DOHH2 (cell line): ENCODE data around the gene RANGAP1.

Experiments used
- H3F3A ChIP-seq: fragments of 200-600 bp; sonication (generic), shearing (Covaris generic); 2 replicates; pipeline ENCODE4 v1.6.0; 2016; ENCODE audit warnings: antibody characterized with exemption, mild to moderate bottlenecking; ENCODE audit not compliant: control insufficient read depth, insufficient read depth
- H3K27ac ChIP-seq: fragments of 200-600 bp; sonication (generic); 2 replicates; pipeline ENCODE4 v1.5.1; 2014; ENCODE audit warnings: low read depth, mild to moderate bottlenecking, low read length, moderate library complexity
- H3K27me3 ChIP-seq: fragments of 200-600 bp; sonication (generic); 2 replicates; pipeline ENCODE4 v1.6.1; 2014; ENCODE audit warnings: mild to moderate bottlenecking, low read length, mixed read lengths; ENCODE audit not compliant: control insufficient read depth
- H3K36me3 ChIP-seq: fragments of 200-600 bp; sonication (generic); 2 replicates; pipeline ENCODE4 v1.6.1; 2014; ENCODE audit warnings: mild to moderate bottlenecking, low read length, moderate library complexity, mixed read lengths; ENCODE audit not compliant: control insufficient read depth
- H3K4me1 ChIP-seq: fragments of 200-600 bp; sonication (generic); 2 replicates; pipeline ENCODE4 v1.6.1; 2014; ENCODE audit warnings: mild to moderate bottlenecking, low read length, mixed read lengths; ENCODE audit not compliant: control insufficient read depth
- H3K4me2 ChIP-seq: fragments of 200-600 bp; sonication (generic); 2 replicates; pipeline ENCODE4 v1.6.0; 2014; ENCODE audit warnings: mild to moderate bottlenecking, low read length, moderate library complexity
- H3K4me3 ChIP-seq: fragments of 200-600 bp; sonication (generic); 2 replicates; pipeline ENCODE4 v1.5.1; 2014; ENCODE audit warnings: mild to moderate bottlenecking, low read length, mixed read lengths
- H3K79me2 ChIP-seq: fragments of 200-600 bp; sonication (generic); 2 replicates; pipeline ENCODE4 v1.6.1; 2014; ENCODE audit warnings: mild to moderate bottlenecking, low read length, mixed read lengths; ENCODE audit not compliant: control insufficient read depth
- H3K9me2 ChIP-seq: fragments of 200-600 bp; sonication (generic); replicated peaks from 2 replicates; pipeline ENCODE4 v1.6.1; 2014; ENCODE audit warnings: mild to moderate bottlenecking, low read length, mixed read lengths; ENCODE audit not compliant: control insufficient read depth
- H3K9me3 ChIP-seq: fragments of 200-600 bp; sonication (generic); 2 replicates; pipeline ENCODE4 v1.6.1; 2014; ENCODE audit warnings: antibody characterized with exemption, low read length, mixed read lengths; ENCODE audit not compliant: control insufficient read depth, insufficient read depth
- H4K20me1 ChIP-seq: fragments of 200-600 bp; sonication (generic); 2 replicates; pipeline ENCODE4 v1.6.0; 2014; ENCODE audit warnings: low read depth, mild to moderate bottlenecking, antibody characterized with exemption, low read length, moderate library complexity; ENCODE audit not compliant: control insufficient read depth, insufficient read depth
- CTCF ChIP-seq: fragments of 200-600 bp; sonication (generic); IDR thresholded peaks from one replicate; pipeline ENCODE4 v1.5.1; 2014; ENCODE audit warnings: antibody characterized with exemption, mild to moderate bottlenecking, low read depth, low read length; ENCODE audit not compliant: poor library complexity, severe bottlenecking
- EZH2phosphoT487 ChIP-seq: fragments of 200-600 bp; sonication (generic); IDR thresholded peaks from 2 replicates; pipeline ENCODE4 v1.6.1; 2017; ENCODE audit warnings: borderline replicate concordance, mild to moderate bottlenecking, antibody characterized with exemption, low read length, moderate library complexity, mixed read lengths

The RANGAP1 gene

GRCh38 chr22:41230401-41230785, 55.6 kb downstream of the RANGAP1 start:
- no peaks in the 10 kb centered on the region for H3F3A ChIP-seq
- no peaks in the 10 kb centered on the region for H3K79me2 ChIP-seq
- H3K27ac ChIP-seq, result no peak overlapping the region
- H3K9me2 ChIP-seq, result no peaks in the 10 kb centered on the region
- no peak overlapping the region for H3K4me2 ChIP-seq
- H3K36me3 ChIP-seq, result peaks cover 47% of the 10 kb centered on the region
- peaks cover 7% of the 10 kb centered on the region; the same call in 1 of the 2 replicates for H4K20me1 ChIP-seq
- H3K4me1 ChIP-seq, result no peaks in the 10 kb centered on the region
- no peaks in the 10 kb centered on the region for H3K27me3 ChIP-seq
- H3K4me3 ChIP-seq, result no peak overlapping the region
- H3K9me3 ChIP-seq, result no peaks in the 10 kb centered on the region
- TF ChIP-seq EZH2phosphoT487 (no peak), CTCF (no peak)

DNA sequence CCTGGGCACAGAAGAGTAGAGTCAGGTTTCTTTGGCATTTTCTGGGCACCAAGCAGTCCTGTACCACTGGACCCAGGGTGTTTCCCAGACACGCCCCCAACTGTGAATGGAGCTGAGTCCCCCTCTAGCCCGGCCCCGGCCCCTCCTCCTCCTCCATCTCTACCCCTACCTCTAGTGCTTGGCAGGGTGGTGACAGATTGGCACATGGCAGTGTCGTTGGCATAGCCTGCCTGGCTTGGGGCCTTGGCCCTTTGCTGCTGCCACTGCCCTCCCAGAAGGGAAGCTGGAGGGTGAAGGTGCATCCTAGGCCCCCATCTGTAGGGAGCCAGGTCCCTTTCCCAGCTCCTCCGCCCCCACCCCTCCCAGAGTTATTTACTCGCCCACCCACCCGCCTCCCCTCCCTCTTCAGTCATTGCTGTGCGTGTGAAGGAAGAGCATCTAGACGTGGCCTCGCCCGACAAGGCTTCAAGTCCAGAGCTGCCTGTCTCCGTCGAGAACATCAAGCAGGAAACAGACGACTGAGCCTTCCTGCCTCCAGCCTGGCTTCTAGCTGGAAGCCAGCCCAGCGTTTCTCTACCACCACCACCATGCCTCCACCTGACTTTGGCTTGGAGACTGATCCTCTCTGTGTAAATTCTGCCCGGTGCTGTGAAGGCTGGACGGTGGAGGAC, 56.1 kb downstream of the RANGAP1 start:
- no peak overlapping the region for H3K27ac ChIP-seq
- H3K27me3 ChIP-seq, result no peaks in the 10 kb centered on the region
- no peaks in the 10 kb centered on the region for H3K4me1 ChIP-seq
- peaks cover 52% of the 10 kb centered on the region for H3K36me3 ChIP-seq
- H3K4me3 ChIP-seq, result no peak overlapping the region
- no peaks in the 10 kb centered on the region for H3K9me3 ChIP-seq
- no peaks in the 10 kb centered on the region for H3F3A ChIP-seq
- H3K9me2 ChIP-seq, result no peaks in the 10 kb centered on the region
- no peak for TF ChIP-seq EZH2phosphoT487
- no peak for TF ChIP-seq CTCF
- no peaks in the 10 kb centered on the region for H3K79me2 ChIP-seq
- H4K20me1 ChIP-seq, result peaks cover 7% of the 10 kb centered on the region; the same call in 1 of the 2 replicates
- no peak overlapping the region for H3K4me2 ChIP-seq

DNA sequence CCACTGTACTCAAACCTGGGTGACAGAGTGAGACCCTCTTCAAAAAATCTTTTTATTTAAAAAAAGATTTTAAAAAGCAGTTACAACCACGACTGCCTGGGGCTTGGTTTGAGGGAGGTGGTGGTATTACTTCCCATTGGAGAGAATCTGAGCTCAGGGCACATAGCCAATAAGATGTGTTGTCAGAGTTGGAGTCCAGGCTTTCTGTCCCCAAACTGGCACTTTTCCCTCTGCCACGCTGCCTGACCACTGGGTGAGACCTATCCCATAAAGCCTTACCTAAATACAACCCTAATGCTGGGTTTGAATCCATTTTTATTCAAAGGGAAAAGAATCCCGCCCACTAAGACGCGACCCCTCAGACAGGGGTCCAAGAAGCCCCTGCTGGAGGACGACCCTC, 56.8 kb downstream of the RANGAP1 start:
- no peaks in the 10 kb centered on the region for H3K79me2 ChIP-seq
- no peaks in the 10 kb centered on the region for H3K9me3 ChIP-seq
- no peaks in the 10 kb centered on the region for H3F3A ChIP-seq
- no peaks in the 10 kb centered on the region for H3K9me2 ChIP-seq
- no peaks in the 10 kb centered on the region for H3K27me3 ChIP-seq
- peaks cover 7% of the 10 kb centered on the region; the same call in 1 of the 2 replicates for H4K20me1 ChIP-seq
- H3K27ac ChIP-seq, result no peak overlapping the region
- no peak overlapping the region for H3K4me3 ChIP-seq
- H3K4me1 ChIP-seq, result no peaks in the 10 kb centered on the region
- H3K36me3 ChIP-seq, result peaks cover 58% of the 10 kb centered on the region
- no peak overlapping the region for H3K4me2 ChIP-seq
- no peak for TF ChIP-seq CTCF
- TF ChIP-seq EZH2phosphoT487, result no peak
